T47D (cell line): ENCODE results near the gene AMMECR1.

Experiments used
- DNase-seq, 2 experiments: peaks; one replicate each; pipeline versions ENCODE4 v3.0.0 to v3.0.0-alpha.2; 2011 to 2012; ENCODE audit warnings: low read depth in 1 of 2, low spot score in 1 of 2
- JUND ChIP-seq: IDR thresholded peaks from 2 replicates; pipeline ENCODE4 v1.6.1; 2012; ENCODE audit warnings: low read depth
- in situ Hi-C: cut with HindIII; loops from 2 replicates; pipeline ENCODE4 v1.10.0; 2016; ENCODE audit warnings: low sequenced_read_pairs, low pct_unique_long_range_greater_than_20kb

AMMECR1 gene

GRCh38 chrX:110178179-110178865 is 139.6 kb downstream of the AMMECR1 start:
- in situ Hi-C loops, result no loop called here
- TF ChIP-seq JUND, result no peak
- no peak for DNase-seq

- TF ChIP-seq JUND, result no peak
- in situ Hi-C loops, result no loop called here
- DNase-seq, result no peak
Measured at GRCh38 chrX:110175696-110176095, 142.2 kb downstream of the AMMECR1 start.

- in situ Hi-C loops, result no loop called here
- no peak for DNase-seq
- TF ChIP-seq JUND, result no peak
Measured at GRCh38 chrX:110175146-110175545, 142.7 kb downstream of the AMMECR1 start.

DNA sequence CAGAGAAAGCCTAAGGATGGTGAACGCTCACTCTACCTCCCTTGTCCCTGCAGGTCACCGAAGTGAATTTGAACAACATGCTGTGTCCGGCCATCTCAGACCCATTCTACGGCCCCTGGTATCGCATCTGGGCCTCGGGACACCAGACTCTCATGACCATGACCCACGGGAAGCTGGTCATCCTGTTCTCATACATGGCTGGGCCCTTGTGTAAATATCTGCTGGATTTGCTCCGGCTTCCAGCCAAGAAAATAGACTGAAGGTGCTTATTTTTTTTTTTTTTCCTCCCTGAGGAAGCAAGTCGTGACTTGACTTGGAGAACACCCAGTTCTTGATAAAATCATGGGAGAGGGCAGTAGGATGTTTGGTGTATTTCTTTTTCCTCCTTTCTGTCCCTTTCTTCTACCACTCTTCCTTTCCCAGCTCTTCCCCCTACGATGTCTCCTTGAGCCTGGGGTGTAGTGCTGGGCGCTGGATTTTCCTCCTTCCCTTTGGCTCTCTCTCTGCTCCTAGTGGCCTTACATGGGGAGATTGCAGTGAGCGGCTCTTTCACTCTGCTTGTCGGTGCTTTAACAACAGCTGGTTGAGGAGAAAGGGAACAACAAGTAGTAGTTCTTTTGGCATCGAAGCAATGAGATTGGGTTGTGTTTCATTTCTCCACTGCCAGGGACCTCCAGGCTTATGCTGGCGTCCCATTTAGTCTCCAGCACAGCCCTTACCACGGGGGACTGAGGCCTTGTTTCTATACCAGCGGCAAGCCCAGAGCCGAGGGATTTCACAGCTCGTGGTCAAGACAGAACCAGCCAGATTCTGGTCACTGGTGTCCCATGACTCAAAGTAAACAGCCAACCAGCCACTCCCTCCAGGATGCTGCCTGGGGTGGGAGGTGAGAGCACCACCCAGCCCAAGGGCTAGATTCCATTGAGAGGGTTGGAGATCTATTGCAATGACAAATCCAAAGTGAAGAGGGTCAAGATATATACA is 144.4 kb downstream of the AMMECR1 start:
- peak in 1 of 2 experiments; percentile 64 for DNase-seq
- in situ Hi-C loops, result no loop called here
- TF ChIP-seq JUND, result no peak

- no peak for TF ChIP-seq JUND
- in situ Hi-C loops, result no loop called here
- DNase-seq, result no peak
Measured at GRCh38 chrX:110172215-110172614, 145.7 kb downstream of the AMMECR1 start.

DNA sequence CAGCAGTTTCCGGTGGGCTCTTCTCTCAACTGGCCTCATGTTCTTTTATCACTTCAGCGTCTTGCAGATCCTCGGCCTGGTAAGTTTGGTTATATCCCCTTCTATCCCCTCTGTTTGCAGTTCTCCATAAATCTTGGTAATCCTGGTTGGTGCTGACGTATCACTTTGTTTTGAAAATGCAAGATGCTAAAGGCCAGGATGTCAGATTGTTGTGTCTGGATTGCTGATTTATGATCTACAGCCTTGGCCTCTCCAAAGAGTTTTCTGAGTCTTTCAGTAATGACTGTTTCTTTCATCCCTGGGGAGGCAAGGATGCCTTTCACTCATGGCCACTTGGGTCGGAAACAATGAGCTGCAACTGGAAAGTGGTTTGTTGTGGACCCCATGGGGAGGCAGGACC is 146.4 kb downstream of the AMMECR1 start:
- in situ Hi-C loops, result no loop called here
- no peak for DNase-seq
- TF ChIP-seq JUND, result no peak

DNA sequence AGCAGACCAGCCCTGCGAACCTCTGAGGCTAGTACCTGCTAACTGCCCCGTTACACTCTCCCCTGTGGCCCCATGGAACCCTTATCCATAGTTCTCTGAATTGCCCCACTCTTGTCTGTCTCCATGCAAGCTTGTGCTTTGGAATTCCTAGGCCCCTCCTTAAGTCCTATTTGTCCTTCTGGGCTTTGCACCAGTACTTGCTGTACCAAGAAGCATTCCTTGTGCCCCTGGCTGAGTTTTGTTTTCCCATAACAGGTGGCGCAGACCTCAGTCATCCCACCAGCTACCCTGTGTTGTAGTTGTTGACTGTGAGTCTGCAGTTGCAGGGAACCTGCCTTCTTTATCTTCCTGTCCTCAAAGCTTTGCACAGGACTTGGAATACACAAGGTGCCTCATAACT is 147.9 kb downstream of the AMMECR1 start:
- no peak for TF ChIP-seq JUND
- no peak for DNase-seq
- in situ Hi-C loops, result no loop called here

GRCh38 chrX:110168585-110168984 is 149.3 kb downstream of the AMMECR1 start:
- TF ChIP-seq JUND, result no peak
- no peak for DNase-seq
- in situ Hi-C loops, result no loop called here

DNA sequence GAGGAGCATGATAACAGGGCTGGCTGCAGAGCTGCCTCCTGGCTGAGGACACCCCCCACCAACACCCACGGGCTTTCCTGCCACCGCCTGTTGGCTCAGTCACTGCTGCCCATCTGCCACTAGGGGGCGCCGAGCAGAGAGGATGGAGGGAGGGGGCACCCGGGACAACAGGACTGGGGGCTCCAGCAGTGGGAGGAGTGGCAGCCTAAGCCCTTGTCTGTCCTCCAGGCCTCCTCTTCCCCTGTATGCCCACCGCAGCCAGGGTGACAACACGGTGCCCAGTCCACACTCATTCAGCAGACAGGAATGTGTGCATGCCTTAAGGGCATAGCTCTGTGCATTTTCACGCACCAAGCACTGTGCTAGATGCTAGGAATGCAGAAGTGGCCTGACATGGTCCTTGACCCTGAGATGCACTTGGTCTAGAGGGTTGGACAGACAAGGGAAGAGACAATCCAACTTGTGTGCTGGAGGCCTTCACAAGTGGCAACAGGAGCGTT is 149.9 kb downstream of the AMMECR1 start:
- in situ Hi-C loops, result no loop called here
- peak in 1 of 2 experiments; percentile 48 for DNase-seq
- TF ChIP-seq JUND, result no peak

DNA sequence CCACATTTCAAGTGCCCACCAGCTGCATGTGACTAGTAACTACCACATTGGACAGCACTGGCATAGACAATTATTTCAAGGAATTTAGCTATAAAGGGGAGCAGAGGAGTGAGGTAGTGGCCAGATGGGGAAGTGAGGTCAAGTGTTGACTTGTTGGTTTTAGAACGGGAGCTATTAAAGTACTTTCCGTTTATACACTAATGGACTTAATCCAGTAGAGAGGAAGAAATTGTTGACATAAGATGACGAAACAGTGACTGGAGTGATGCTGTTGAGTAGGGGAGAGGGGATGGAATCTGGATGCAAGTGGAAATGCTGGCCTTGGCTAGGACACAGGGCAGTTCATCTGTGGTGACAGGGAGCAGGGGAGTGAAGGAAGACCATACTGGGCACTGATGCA is 154.4 kb downstream of the AMMECR1 start:
- no peak for TF ChIP-seq JUND
- DNase-seq, result no peak
- in situ Hi-C loops, result no loop called here

- DNase-seq, result peak in 1 of 2 experiments; percentile 36
- in situ Hi-C loops, result no loop called here
- TF ChIP-seq JUND, result no peak
Measured at GRCh38 chrX:110162867-110163266, 155.0 kb downstream of the AMMECR1 start.

GRCh38 chrX:110162131-110162530 is 155.8 kb downstream of the AMMECR1 start:
- TF ChIP-seq JUND, result no peak
- in situ Hi-C loops, result no loop called here
- DNase-seq, result no peak

GRCh38 chrX:110161361-110161686 is 156.6 kb downstream of the AMMECR1 start:
- in situ Hi-C loops, result no loop called here
- no peak for DNase-seq
- TF ChIP-seq JUND, result no peak
